ENCODE measurements around the gene ADAMTS10.

DNA sequence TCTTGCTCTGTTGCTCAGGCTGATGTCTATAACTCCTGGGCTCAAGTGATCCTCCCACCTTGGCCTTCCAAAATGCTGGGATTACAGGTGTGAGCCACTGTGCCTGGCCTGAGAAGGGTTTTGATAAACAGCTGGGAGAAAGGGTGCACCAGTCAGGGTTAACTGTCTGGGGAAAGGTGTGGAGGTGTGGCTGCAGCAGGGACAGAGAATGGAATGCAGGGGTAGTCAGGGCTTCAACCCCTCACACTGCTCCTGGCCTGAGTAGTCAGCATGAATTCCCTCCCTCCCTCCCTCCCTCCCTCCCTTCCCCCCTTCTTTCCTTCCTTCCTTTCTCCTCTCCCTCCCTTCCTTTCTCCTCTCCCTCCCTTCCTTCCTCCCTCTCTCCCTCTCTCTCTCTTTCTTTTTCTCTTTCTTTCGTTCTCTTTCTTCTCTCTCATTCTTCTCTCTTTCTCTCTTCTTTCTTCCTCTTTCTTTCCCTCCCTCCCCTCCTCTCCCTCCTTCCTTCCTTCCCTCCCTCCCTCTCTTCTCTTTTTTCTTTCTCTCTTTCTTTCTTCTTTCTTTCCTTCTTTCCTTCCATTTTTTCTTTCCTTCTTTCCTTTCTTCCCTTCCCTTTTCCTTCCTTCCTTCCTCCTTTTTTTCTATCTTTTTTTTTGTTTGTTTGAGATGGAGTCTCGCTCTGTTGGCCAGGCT is 49.3 kb downstream of the ADAMTS10 start:
- TF ChIP-seq, protein P1, sequence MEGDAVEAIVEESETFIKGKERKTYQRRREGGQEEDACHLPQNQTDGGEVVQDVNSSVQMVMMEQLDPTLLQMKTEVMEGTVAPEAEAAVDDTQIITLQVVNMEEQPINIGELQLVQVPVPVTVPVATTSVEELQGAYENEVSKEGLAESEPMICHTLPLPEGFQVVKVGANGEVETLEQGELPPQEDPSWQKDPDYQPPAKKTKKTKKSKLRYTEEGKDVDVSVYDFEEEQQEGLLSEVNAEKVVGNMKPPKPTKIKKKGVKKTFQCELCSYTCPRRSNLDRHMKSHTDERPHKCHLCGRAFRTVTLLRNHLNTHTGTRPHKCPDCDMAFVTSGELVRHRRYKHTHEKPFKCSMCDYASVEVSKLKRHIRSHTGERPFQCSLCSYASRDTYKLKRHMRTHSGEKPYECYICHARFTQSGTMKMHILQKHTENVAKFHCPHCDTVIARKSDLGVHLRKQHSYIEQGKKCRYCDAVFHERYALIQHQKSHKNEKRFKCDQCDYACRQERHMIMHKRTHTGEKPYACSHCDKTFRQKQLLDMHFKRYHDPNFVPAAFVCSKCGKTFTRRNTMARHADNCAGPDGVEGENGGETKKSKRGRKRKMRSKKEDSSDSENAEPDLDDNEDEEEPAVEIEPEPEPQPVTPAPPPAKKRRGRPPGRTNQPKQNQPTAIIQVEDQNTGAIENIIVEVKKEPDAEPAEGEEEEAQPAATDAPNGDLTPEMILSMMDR (IDR thresholded peaks at IDR 0.05; ENCODE audit: borderline replicate concordance, extremely low read depth, low read length, poor library complexity, severe bottlenecking) = no peak
- no peak for TF ChIP-seq EZH2 (IDR thresholded peaks at IDR 0.05; ENCODE audit: borderline replicate concordance, low read depth, low read length, severe bottlenecking)

All from DND-41 (cell line).